HG02973 (cell line): ENCODE results near the gene UXS1.

Source experiments
- ATAC-seq: cut with Tn5 transposase; IDR thresholded peaks from one replicate; pipeline ENCODE4 v1.9.1; 2021; ENCODE audit warnings: moderate library complexity; ENCODE audit not compliant: unreplicated experiment

The UXS1 gene

DNA sequence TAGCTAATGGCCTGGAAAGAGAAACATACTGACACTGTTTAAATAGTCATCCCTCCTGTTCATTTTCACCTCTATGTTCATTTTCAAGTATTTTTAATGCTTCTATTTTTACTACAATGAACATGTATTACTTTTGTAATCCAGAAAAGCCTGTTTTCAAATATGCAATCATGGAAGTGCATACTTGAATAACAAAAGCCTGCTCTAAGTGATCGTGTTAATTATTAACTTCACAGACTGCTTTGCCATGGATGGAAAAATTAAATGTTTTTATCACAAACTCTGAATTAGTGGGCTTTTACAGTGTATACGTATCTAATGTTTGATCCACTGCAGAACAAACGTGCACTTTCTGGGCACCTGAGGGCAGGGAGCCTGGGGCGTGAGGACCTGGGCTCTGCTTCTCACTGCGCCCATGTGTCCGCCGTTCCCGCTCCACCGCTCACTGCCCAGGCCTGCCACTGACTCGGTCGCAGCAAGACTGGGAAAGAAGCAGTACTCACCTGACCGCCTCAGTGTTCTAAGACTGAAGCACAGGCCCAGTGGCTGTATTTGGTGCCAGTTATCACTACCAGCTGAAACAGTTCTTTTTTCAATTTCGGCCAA, 80.6 kb downstream of the UXS1 start:
- ATAC-seq, result no peak

DNA sequence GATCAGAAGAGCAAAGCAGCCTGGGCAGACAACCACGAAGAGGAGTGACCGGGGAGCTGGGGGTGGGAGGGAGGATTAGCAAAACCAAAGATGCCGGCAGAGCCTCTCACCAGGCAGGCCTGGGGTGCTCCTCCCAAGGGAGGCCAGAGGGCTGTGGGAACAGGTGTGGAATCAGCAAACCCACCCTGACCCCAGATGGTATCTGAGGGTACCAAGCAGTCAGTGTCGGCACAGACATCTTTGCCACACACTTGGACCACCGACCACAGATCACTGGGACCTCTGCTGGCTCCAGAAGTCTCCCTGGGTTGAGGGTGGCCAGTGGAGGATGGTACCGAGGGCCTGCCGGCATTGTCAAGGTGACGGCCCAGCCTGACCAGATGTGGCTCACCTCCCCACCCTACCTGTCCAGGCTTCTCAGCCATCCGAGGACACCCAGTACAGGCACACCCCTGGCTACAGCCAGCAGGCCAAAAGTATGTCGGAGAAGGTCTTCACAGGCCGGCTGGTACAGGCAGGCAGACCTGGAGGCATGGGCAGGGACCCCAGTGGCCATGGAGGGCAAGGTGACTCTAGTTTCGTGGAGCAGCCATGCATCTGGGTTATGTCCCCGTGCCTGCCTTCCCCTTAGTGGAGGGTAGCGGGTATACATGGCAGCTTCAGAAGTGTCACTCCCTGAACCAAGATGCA, 82.1 kb downstream of the UXS1 start:
- no peak for ATAC-seq

DNA sequence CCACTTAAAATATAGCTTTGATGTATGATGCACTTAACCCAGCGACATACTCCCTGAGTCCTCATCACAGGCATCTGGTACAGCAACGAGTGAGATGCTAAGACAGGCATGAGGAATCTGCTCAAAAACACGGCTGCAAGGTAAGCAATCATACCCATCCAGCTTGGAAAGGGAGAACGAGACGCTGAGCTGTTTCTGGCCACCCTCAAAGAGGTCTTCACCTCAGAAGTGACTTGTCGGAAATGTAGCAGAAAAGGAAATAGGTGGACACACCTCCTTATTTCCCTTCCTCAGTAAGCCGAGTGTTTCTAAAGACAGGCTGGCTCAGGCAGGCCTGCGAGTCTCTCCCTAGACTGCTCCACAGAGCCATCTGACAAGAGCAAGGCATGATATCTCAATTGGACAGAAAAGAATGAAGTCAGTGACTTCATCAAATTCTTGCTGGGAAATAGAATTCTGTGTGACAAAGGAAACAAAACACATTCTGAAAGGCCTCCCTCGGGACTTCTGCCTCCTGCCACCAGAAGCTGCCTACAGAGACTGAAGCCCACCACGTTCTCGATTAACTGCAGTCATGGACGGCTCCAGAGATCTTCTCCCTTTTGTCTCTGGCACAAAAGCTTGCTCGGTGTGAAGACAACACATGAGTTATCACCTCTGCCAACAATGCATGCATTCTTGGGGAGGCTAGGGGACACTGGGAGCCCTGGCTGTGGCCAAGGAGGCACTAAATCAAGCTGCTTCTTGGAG, 84.3 kb downstream of the UXS1 start:
- ATAC-seq, result no peak

DNA sequence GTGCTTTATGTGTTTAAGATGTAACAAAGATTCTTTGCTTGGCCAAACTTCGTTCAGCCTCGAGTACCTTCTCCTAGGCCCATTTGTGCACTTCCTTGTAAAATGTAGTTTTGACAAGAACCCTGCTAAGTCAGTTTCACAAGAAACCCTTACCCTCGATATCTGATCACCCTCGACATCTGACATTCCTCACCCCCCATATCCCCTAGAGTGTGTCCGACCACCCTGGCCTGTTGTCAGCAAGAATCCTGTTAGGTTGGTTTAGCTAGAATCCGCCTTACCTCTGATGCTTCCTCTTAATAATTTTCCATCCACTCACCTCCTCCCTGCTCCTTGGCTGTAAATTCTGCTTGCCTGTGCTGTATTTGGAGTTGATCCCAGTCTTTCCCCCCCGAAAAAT, 85.3 kb downstream of the UXS1 start:
- ATAC-seq, result no peak

DNA sequence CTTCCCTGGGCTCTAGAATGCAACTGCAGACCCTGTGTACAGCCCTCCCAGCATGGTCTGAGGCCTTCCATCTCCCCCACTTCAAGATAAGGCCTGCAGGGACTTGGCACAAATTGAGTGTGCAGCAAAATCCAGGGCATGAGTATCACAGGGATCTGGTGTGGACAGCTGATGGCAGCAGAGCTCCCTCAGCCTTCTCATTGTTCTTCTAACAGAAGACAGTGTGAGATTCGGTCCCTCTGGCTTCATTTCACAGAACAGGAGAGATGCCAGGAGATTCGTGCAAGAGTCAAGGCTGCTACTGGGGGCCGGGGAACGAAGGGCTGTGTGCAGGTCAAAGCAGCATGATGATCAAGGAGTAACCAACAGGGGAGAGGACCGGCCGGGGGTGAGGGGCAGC, 85.8 kb downstream of the UXS1 start:
- no peak for ATAC-seq

DNA sequence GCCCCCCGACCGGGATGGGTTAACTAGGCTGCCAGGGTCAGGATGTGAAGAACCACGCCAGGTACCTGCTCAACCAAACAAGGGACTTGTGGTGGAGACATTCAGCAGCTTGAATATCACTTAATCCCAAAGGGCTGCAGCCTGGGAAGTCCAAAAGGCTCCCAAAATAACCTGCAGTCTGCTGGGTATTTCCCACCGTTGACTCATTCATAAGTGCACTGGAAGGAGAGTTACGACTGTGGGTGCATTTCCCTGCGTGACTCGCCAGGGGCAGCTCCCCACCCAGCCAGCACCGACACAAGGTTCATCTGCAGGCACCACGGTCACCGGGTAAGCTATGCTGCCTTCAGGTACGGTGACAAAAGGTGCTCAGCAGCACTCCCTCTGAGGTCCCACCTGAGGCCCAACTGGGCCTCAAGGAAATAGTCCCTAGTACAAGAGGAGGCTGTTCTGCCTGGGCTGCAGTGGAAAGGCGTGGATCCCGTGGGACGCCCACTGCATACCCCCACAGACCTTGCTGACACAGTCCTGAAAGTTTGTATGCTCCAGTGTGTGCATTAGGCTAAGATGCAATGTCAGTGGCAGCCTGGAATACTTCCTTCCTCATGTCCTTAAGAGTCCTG, 86.5 kb downstream of the UXS1 start:
- ATAC-seq, result peak; percentile 60

DNA sequence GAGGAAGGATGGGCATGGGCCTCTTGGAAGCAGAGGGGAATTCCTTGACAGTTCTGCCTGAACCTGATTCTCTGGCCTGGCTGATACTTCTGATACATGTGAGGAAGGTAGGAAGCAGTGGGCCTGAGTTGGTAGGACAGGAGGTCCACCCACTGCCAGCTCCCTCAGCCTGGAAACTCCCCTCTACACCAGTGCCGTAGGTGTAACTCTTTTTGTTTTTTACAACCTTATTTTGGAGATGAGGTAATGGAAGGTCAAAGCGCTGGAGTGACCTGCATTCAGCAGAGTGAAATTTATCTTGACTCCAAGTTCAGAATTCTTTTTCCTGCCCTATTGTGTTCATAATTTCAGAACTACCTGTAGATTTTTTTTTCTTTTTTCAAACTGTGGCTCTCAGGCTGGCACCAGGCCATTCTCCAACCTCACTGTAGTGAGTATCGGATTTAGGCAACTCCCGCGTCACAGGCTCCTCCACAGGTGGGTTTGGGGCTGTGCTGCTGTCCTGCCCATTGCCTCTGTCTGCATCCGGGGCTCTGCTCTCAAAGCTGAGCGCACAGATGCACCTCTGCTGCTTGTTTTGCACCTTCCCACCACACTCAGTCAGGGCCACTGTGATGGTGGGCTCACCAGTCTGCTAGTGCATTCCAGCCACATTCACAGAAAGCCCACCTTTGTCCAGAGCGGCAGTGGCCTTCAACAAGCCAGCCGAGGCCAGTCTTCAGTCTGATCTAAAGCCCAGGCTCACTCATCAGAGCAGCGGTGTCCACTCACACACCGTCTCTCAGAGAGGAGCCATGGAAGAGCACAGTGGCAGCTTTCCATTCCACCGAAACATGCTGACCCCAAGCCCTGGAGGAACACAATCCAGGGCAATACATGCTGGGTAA, 87.2 kb downstream of the UXS1 start:
- peak; percentile 44 for ATAC-seq

DNA sequence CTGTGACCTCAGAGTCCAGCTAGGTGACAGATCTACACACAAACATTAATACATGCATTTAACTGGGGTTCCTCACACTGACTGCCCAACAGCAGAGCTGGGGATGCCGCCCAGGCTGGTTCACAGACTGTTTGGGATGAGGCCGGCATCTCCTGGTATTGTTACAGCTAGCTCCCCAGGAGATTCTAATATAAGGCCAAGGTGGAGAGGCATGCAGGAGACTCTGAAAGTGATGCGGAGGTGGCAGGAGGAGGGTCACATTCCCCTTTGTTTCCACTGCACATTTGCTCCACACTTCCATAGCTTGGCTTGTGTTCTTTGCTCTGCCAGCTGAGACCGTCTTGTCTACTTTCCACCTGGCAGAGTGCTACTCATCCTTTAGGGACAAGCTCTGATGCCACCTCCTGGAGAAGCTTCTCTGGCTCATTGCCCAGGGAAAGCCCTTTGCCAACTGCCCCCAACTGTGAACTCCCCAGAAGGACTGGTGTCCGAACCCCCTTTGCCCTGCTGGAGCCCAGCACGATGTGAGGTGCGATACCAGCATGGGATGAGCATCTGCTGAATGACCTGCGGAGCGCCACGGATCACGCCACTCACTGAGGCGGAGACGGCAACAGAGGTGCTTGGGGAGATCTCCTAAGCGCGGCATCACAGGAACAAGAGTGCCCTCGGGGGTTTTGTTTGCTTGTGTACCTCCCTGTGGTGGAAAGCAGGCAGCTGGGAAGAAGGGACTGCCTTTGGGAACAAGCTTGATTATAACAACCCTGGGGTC, 88.8 kb downstream of the UXS1 start:
- no peak for ATAC-seq

DNA sequence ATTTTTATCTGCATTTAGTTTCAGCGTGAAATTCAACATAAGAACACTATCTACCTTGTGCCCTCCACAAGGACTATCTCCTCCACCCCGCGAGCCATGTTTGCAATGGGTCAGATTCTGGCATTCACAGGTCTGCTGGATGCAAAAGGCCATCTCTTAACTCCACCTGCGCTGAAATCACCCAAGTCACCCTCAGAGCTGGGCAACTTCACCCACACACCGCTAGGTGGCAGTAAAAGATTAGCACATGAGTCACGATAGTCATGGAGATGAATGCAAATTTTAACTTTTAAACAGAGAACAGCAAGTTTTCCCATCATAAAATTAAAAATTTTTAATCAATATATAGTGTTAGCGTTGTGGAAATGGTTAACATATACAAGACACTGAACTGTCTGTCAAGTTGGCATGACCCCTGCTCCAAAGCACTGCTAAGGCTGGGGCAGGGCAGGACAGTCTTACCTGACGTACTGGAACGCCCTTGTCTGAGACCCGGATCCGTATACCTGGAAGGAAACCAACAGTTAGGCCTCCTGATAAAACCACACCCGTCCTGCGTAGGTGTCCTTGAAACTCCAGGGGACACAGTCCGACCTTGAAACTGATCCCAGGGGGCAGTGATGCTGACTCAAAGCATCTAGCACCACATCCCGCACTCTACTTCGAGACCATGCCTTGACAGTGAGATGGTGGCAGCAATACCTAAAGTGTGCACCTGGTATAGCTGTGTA, 89.6 kb downstream of the UXS1 start:
- peak; percentile 57 for ATAC-seq

DNA sequence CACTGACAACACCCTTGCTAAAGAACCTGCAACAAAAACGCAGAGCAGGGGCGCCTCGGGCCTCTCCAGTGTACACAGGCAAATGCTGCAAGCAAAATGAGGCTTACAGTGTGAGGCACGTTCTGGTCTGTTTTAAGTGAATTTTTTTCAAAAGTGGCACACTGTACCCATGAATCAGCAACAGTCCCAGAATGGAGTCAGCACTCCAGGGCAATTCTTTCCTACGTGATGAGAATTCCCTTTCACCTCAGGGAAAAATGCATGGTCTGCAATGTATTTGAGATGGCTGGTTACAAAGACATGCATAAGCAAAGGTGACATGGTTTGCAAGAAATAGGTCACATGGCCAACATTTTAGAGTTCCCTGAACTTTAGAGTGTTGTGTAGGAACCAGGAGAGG, 94.4 kb downstream of the UXS1 start:
- ATAC-seq, result no peak

DNA sequence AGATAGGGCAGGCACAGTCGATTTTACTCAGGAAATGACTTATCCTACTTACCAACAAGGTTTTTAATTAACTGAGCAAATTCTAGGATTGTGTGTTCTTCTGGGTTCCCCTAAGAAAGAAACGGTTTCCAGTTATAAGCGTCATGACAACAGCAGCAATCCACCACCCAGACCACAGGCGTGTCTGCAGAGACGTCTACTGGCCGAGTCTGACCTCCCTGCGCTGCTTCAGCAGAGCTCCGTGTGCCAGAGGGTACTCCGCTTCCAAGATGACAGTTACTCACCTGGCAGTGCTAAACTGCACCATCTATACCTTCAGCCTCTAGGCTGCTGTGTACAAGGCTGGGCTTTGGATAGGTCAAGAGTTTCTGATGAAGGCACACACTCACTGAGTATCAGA, 95.4 kb downstream of the UXS1 start:
- ATAC-seq, result no peak

DNA sequence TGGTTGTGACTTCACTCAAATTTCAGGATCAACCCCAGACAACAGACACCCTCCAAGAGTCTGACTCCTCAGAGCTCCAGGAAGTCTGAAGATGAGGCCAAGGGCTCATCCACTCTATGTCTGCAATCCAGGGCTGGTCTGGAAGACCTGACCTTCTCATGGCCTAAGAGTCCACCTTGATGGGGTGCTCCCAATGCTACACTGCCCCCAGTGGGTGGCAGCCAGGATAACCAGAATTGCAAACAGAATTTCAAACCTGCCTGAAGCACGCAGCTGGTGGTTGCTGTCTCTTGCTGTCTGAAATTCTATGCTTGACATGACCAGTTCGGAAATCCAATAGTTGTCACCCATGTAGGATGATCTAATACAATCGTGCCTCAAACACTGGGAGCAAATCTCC, 96.0 kb downstream of the UXS1 start:
- ATAC-seq, result no peak

DNA sequence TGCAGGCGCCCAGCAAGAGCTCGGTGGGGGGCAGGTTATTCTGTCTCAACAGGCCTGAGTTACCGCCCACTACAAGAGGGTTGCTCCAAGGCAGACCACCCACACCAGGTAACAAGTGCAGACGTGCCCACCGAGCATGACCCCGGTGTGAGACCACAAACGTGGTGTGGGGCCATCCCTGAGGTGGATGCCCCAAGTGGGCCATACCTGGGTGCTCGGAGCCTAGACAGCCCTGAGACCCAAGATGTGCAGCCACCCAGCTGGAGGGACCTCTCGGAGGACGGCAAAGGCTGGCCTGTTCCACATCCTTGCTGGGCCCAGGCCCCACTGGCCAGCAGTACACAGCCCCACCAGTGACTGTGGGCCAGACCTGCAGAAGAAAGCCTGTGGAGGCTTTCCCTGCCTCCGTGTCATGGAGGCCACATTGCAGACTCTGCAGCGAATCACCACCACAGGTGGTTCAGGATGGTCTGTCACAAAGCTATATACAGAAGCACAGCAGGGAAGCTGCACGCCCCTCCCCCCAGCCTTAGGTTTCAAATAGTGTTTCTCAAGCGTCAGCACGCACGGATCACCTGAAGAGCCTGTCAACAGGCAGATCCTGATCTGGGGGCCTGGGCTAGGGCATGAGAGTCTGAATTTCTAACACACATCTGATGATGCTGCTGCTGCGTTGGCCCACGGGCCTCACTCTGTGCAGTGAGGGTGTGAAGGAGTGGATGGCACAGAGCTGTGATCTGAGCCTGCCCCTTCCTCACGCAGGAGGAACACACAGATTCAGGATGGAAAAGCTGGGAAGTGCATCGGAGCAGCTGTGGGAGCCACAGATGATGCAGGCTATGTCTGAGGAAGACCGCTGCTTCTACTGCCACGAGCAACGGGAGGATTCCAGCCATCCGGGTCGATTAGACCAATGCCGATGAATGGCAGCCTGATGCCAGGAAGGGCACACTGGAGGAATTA, 96.8 kb downstream of the UXS1 start:
- no peak for ATAC-seq

DNA sequence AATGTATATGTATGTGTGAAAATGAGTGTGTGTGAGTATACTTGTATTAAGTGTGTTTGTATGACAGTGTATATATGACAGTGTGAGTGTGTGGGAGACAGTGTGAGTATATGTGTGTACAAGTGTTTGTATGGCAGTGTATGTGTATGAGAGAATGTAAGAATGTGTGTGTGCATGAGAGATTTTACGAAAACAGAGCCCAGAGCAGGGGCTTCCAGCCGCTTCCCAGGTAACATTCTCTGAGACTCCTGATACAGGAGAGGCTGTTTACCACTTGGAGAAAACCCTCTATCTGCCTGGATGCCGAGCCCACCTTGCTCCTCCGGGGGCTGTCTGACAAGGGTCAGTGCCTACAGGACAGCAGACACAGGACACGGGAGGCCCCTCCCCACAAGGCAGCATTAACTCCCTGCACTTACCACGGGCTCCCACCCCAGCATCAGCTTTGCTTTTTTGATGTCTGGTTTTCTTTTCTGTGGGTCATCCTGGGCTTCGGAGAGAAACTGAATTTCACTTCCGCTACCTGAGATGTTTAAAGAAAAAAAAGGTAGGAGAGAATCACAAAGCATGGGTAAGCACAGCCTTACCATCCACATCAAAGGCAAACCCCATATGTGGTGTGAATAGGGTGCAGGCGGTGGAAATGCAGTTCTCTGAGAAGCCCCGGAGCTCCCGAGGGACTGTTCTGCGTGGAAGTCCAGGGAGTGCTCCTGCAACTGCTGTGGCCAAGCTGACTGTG, 97.6 kb downstream of the UXS1 start:
- no peak for ATAC-seq

DNA sequence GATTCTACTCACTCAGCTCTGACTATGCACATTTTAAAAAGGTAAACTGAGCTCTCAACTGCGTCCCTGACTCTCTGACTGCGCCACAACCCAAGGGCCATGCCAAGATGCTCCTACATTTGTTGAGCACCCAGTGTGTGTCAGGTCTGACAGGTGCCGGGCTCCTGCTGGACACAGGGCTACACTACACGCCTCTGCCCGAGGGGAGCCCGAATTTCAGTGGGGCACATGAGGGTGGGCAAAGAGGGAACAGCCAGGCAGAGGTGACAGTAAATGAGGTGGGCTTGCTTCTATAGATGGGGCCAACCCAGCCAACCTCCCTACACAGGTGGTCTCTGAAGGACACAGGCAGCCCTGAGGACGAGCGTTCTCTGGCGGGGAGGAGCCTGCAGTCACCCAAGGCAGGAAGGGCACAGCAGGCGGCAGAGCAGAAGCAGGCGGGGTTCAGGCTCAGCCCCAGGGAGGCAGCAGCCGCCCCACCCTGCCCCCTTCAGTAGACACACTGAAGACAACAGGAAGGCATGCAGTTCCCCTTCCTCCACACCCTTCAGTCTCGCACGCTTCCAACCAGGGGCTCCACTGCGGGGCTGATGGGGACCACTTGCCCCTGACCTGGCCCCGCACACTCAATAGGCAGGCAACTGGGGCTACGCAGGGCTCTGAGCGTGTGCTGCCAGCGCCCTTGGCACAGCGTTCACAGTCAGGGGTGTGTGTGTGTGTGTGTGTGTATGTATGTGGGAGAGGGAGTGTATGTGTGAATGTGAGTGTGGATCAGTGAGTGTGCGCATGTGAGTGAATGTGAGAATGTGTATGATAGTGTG, 98.4 kb downstream of the UXS1 start:
- no peak for ATAC-seq

DNA sequence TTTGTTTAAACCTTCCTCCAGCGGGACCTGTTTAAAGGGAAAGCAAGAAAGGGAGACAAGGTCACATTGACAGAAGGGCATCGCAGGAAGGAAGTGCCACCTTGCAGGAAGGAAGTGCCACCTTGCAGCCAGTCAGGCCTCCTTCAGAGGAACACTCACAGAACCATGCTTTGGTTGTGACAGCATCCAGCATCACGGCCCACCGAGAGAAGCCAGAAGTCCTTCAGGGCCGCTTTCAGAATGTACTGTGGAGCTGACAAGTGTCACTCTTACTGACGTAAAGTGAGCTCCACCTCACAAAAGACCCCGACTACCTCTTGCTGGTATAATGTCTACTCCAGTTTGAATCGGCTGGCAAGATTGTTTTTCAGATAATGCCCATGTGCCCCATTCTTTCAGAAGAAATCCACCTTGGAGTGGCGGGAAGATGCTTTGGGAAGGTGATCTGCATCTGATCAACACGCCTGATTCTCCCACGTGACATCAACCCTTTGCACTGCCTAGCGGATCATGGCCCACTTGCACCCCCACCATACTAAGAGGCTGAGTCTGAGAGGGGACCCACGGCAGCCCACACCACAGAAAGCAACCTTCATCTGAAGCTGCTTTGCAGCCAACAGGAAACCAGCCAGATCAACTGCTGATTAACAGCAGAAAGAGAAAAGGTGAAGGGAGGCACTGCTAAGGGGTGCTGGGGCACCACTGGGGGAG, 99.8 kb downstream of the UXS1 start:
- ATAC-seq, result no peak
